ENCODE measurements around the gene ZNF319.
A peak's percentile ranks its signal among the peaks of the same experiment; 100 is the strongest.

ZNF319 gene

DNA sequence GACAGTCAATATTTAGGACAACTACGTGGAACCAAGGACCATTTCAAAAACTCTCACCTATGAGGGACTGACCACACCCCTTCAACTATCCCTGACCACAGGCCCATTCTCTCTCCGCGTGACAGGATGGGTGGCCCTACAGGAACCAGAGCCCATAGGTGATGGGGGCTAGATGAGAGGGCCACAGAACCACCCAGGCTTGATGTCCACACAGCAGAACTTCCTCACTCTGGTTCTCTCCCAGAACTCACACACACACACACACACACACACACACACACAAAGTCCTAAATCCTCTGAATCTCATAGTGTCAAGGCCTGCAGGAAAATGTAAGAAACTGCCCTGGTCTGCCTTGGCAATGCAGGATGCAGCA is 1.5 kb downstream of the ZNF319 start:
- DNase-seq (ENCODE audit: low read depth in 4 of 4, low spot score in 1 of 4) = no peak

DNA sequence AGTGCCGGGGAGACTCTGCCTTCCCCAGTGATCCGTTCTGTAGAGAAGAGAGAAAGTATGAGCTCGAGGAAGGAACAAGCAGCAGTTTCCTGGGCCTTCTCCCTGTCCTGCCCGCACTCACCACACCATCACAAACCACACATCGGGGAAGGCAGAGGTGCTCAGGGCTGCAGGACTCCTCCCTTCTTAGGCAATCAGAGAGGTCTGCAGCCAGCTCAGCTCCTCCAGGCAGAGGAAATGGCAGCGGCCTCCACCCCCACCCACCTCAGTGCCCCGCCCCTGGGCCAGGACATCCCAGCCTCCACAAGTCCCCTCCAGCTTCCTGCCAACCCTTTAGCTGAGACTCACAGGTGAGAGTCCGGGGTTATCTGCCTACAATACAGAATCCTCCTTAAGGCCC is 2.0 kb downstream of the ZNF319 start:
- DNase-seq (ENCODE audit: low read depth in 4 of 4, low spot score in 1 of 4) = peak in 1 of 4 experiments; percentile 55

DNA sequence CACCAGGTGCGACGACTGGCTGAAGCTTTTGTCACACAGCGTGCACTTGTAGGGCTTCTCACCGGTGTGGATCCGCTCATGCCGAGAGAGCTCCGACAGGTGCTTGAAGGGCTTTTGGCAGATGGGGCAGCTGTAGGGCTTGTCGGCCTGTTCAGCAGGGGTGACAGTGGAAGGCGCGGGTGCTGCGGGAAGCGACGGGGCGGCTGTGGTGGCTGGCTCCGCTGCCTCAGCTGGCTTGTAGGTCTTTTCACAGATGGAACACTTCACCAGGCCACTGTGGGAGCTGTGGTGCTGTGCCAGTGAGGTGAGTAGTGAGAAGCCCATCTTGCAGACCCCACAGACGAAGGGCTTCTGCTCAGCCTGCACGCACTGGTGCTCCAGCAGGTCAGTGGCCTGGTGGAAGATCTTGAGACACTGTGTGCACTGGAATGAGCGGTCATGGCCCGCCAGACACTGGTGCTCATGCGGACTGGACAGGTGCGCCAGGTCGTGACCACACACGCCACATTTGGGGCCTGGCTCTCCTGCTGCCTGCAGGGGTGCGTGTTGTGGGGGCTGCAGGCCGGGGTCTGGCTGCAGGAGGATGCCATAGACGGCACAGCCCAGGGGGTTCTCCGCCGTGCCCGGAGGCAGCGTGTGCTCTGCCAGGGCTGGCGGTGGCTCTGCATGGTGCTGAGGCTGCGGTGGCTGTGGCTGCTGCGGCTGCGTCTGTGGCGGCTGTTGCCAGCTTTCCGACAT is 2.8 kb downstream of the ZNF319 start:
- no peak for DNase-seq (ENCODE audit: low read depth in 4 of 4, low spot score in 1 of 4)

DNA sequence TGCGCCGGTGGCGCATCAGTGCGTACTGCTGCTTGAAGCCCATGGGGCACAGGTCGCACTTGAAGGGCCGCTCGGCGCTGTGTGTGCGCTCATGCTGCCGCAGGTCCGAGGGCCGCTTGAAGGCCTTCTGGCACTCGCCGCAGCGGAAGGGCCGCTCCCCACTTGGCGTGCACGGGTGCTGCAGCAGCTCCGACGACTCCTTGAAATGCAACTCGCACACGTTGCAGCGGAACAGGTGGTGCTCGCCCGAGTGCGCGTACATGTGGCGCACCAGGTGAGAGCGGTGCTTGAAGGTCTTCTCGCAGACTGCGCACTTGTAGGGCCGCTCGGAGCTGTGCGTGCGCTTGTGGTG is 3.3 kb downstream of the ZNF319 start:
- DNase-seq (ENCODE audit: low read depth in 4 of 4, low spot score in 1 of 4) = no peak

DNA sequence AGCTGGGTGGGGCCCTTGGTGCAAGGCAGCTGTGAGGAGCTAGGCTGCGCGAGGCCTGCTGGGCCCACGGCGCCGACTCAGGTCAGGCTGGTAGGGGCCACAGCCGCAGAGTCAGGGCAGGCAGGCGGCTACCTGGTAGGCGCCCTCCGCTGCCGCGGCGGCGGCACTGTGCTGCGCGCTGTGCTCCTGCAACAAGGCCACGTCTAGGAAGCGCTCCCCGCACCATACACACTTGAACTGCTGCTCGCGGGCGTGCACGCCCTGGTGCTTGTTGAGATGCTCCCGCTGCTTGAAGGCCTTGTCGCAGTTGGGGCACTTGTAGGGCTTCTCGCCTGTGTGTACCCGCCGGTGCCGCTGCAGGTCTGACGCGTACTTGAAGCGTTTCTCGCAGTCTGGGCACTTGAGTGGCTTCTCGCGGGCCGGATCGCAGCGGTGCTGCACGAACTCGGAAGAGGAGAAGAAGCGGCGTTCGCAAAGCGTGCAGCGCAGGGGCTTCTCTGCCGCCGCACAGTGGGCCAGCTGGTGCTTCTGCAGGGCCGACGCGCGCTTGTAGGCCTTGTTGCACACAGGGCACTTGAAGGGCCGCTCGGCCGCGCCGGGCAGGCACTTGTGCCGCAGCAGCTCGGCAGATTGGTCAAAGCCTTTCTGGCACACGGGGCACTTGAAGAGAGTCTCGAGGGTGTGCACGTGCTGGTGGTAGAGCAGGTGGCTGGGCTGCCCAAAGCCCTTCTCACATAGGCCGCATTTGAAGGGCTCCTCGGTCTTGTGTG is 3.9 kb downstream of the ZNF319 start:
- DNase-seq (ENCODE audit: low read depth in 4 of 4, low spot score in 1 of 4) = no peak

DNA sequence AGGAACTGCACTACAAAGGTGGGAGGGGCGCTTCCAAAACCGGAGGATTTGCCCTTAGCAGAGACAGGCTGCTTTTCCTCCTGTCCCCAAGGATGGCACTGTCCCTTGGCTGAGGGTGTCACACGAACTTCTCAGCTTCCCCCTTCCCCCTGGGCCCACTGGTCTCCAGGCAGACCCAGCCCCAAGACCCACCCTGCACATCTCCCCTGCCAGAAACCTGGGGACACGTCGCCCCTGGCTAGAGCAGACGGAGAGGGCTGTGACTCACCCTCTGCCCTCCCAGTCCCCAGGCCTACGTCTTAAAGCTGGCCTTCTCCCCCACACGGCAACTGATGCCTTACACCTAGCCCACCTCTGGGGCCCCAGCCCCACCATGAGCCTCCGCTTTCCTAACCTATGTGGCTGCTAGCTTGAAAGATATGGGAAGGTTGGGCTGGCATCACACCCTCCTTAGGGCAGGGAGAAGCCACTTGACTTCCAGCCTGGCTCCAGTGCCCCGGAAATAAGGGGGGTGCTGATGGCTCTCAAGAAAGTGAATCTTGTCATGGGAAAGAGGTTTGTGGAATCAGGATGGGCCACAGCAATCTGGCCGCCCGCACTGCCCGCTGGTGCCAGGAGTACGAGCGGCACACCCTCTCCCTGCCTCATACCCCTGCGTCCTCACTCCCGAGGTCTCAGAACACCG is 4.6 kb downstream of the ZNF319 start:
- DNase-seq (ENCODE audit: low read depth in 4 of 4, low spot score in 1 of 4) = no peak

DNA sequence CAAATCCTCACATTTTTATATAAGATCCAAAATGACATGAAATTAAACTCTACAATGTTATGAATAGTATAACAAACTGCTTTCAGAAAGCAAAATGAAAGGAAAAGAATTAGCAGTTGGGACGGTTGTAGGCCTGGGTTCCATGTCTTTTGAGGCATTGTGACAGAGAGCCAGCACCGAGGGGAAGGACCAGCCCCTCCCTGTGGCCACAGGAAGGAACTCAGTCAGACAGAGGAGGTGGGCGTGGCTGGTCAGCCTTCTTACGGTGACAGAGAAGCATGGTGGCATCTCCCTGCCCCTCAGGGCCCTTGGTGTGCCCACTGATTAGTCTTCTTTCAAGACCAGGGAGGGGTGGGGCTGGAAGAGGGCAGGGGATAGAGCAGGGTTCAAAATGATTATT is 5.7 kb downstream of the ZNF319 start:
- peak in 1 of 4 experiments; percentile 21 for DNase-seq (ENCODE audit: low read depth in 4 of 4, low spot score in 1 of 4)

DNA sequence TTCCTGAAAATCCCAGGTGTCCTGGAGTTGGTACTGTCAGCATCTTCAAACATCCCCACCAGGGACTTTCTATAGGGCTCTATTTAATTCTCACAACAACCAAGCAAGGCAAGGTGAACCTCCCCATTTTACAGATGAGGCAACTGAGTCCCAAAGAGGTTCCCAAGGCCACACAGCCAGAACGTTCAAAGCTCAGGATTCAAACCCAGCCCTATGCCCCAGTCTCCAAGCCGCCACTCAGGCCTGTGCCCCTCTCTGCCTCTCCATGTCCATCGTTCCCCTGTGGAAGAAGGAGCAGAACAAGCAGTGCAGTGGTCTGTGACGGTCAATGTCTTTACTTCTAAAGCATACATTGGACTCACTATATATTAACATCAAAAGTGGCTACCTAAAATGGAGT is 6.1 kb downstream of the ZNF319 start:
- no peak for DNase-seq (ENCODE audit: low read depth in 4 of 4, low spot score in 1 of 4)

DNA sequence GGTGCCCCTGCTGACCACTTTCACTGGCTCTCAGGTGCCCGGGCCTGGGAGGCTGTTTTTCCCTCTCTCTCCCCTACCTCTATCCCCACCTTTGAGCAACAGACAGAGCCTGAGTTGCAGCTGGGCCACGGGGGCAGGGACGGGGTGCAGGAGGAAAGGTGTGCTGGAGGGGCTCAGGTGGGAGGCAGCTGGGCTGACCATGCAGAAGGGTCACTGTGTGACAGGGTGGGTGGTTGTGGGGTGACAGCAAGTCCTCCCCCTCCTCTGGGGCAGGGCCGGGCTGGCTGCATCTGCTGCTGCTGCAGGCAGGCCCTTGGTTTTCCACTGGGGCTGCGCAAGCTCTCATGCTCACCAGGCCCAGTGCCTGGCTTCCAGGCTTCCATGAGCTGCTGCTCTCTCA is 6.6 kb downstream of the ZNF319 start:
- no peak for DNase-seq (ENCODE audit: low read depth in 4 of 4, low spot score in 1 of 4)

DNA sequence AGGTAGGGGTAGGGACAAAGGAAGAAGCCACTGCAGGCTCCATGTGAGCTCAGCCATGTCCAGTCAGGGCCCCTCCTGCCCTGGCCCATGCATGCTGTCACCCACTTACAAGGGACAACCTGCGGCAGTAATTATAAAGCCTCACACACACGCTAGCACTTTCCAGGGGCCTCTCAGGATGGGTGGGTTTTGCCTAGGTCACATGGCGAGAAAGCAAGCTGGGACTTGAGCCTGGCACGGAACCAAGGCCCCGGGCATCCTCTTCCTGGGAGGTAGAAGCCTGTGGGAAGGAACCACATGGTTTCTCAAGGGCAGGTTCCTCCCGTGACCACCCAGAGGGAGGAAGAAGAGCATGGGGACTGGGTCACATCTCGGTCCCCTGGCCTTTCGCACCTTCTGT is 7.0 kb downstream of the ZNF319 start:
- DNase-seq (ENCODE audit: low read depth in 4 of 4, low spot score in 1 of 4) = no peak

DNA sequence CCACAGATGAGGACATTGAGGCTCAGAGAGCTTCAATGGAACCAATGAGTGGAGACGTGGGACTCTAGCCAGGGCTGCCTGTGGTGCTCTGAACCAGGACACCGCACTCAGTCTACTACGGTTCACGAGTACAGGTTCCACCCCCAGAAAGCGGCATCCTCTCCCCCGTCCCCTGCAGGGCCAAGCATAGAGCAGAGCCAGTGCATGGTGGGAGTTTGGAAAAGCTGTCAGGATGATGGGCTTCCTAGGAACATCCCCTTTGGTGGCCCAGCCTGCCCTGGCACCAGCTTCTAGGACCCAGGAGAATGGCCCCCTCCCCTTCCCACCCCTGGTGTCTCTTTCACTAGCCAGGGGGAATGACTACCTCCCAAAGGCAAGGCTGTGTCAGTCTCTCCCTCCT is 8.4 kb downstream of the ZNF319 start:
- no peak for DNase-seq (ENCODE audit: low read depth in 4 of 4, low spot score in 1 of 4)

DNA sequence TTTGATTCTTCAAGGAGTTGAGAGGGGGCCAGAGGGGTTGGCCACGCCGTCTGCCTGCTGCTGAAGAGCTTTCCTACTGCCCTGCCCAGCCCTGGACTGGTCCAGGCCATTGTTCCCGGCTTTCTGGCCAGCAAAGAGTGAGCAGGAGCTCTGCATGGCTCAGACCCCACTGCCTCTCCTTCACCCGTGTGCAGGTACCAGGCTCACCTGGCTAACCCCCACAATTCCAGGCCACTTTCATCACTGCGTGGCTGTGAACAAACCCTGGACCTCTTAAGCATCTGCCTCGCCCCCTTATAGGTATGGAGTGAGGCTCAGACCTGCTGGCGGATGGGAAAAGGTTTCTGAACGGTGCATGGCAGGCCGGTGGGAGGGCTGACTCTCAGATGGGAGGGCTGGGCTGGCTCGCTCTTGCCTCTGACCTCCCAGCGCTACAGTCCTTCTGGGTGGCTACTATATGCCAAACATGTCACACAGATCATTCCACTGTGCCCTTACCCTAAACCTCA is 8.9 kb downstream of the ZNF319 start:
- no peak for DNase-seq (ENCODE audit: low read depth in 4 of 4, low spot score in 1 of 4)

DNA sequence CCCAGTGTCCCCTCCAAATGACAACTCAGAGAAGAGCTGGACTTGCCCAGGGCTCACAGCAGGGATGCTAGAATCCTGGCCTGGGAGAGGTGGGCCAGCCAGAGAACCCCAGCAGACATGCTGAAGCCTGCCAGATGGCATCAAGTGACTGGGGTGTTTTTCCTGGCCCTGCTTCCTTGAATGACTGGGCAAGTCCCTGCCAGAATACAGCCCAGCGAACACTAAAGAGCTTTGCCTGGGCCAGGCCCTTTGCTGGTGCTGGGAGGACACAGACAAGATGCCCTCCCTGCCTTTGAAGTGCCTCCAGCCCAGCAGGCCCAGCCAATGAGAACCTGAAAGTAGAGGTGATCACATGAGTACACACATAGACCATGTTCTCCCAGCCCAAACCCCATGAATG is 11.5 kb downstream of the ZNF319 start:
- DNase-seq (ENCODE audit: low read depth in 4 of 4, low spot score in 1 of 4) = no peak

DNA sequence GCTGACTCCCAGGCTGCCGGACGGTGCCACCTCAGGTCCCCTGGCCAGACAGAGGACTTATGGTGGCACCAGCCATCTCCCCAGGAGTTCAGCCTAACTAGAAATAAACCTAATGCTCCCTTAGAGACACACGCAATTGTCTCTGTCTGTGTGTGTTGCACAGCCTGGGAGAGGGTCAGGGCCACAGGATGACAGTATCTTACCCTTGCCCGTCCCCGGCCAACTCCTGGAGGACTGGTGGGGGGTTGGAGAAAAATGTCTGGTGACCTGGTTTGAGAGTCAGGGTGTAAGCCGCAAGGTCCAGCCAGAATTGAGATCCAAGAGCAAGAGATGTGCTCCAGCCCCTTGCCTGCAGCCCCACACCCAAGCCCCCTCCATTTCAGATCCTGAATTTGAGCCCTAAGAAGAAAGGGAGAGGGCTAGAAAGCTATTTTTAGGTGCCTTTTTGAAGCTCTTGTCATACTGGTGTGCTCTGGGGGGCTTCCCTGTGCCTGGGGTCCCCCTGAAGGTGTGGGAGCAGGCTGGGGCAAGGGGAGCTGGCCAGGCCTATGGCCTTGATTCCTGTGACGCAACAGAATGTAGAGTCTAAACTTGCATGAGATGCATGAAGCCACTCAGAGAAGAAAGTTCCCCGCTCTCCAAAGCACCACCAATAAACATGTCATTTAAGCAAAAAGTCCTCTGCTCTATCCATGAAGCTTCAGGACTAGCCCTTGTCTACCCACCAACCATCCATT is 12.9 kb downstream of the ZNF319 start:
- no peak for DNase-seq (ENCODE audit: low read depth in 4 of 4, low spot score in 1 of 4)

DNA sequence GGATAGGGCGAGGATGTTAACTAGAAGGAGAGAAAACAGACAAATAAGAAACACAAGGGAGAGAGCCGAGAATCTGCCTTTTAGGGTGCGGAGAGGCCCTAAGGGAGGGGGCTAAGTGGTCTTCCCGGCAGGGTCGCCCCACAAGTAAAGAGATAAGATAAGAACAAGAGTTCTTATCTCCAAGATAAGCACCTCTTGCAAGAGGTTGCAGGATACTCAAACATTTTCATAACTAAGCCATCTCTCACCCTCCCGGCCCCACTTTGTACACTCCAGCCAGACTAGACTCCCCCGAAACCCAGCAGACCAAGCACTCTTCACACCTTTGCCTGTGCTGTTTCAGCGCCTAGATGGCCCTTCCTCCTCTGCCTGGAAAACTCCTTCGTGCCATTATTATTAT is 14.3 kb downstream of the ZNF319 start:
- DNase-seq (ENCODE audit: low read depth in 4 of 4, low spot score in 1 of 4) = no peak

DNA sequence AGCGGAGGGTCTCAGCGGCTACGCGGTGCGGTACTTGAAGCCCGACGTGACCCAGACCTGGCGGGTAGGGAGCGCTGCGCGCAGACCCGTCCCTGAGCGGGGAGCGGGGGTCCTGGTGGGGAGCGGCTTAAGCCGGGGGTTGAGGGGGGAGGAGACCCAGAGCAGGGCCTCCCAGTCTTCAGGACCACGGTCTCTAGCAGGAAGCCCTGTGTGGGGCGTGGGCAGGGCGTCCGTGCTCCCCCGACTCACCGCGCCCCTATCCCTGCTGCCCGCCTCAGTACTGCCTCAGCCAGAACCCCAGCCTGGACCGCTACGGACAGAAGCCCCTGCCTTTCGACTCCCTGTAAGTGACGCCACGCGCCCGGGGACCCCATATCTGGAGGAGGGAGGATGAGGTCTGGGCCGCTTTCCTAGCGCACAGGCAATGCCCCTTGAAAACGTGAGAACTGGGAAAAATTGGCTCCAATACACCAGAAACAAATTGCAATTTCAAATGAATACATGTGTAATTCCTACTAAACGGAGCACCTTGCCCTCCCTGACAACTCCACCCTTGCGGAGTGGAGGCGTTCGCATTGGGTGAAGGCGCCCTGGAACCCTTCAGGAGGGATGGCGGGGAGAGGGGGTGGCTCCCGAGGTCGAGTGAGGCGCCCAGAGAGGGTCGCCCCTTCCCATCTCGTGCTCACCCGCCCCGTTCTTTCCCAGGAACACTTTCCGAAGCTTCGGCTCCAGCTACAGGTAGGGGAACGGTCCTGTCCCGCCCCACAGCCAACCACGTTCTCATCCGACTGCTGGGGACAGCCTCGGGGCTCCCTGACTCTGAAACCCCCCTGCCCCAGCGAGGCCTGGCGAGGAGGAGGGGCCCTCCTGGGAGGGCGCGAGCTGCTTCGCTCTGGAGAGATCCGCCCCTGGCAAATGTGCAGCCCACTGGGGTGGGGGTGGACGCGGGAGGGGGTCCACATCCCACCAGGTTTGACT is 15.0 kb downstream of the ZNF319 start:
- no peak for DNase-seq (ENCODE audit: low read depth in 4 of 4, low spot score in 1 of 4)

DNA sequence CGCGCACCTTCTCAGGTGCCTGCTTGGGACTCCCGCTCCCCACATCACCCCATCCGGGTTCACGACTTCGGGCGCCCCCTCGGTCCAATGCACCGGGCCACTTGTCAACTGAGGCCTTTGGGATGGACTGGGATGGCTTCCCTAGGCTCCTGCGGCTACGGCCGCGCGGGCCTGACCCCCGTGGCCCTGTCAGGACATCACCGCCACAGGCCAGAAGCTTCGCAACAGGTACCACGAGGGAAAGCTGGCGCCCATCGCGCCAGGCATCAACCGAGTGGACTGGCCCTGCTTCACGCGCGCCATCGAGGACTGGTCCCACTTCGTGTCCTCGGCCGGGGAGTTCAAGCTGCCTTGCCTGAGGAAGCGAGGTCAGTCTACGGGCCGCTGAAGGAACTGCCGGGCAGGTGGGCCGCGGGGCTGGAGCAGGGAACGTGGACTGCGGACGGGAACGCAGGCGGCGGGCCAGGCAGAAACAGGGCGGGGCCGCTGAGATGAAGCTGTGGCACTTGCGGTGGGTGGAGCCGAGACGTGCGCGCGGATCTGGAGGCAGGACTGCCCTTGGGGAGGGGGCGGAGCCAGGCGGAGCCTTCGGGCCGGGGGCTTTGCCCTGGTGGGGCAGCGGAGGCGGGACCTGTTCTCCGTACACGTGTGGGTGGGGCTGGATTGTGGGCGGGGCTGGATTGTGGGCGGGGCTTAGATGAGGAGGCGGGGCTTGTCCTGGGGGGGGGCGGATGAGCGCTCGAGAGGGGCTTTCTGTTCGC is 15.8 kb downstream of the ZNF319 start:
- DNase-seq (ENCODE audit: low read depth in 4 of 4, low spot score in 1 of 4) = peak; percentile 72 to 90 (median 84)

DNA sequence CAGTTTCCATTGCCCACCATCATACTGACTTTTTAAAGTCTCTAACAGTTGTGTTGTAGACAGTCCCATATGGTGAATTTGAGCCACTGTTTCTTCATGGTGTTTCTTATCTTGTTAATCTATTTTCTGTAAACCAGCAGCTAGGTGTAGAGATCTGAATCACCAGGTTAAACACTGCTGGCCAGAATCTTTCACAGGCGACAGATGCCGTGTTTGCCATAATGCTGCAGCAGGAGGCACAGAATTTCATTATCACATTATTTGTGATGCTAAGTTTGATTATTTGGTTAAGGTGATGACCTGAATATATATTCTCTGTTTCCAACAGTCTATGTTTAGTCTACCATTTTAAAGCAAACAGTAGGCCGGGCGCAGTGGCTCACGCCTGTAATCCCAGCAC is 18.1 kb downstream of the ZNF319 start:
- DNase-seq (ENCODE audit: low read depth in 4 of 4, low spot score in 1 of 4) = no peak

DNA sequence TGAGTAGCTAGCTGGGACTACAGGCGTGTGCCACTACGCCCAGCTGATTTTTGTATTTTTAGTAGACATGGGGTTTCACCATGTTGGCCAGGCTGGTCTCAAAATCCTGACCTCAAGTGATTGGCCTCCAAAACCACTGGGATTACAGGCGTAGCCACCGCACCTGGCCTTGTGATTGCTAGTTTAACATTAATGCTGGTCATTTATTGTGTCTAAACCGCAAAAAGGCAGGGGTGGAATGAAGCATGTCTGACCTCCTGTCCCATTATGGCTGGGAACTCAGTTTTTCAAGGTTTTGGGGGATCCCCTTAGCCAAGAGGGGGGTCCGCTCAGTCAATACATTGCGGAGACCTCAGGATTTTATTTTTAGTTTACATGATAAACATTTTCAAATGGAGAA is 18.8 kb downstream of the ZNF319 start:
- no peak for DNase-seq (ENCODE audit: low read depth in 4 of 4, low spot score in 1 of 4)

Measured in stimulated activated CD4-positive, alpha-beta T cell treated with anti-CD3 and anti-CD28 coated beads, Interleukin-1b, Interleukin-23, amount 100 ng/mL, for 24 hours (primary cell).